Parathyroid adenoma (tissue), 2 donors: Measurements from ENCODE around the gene TTC27.

ENCODE experiments used
- H2AFZ ChIP-seq: fragments of 300-600 bp; sonication (generic); one replicate; pipeline ENCODE4 v1.7.0; 2017; ENCODE audit warnings: antibody characterized with exemption, mild to moderate bottlenecking
- H3K27ac ChIP-seq: fragments of 300-600 bp; sonication (generic); one replicate; pipeline ENCODE4 v1.7.0; 2017
- H3K27me3 ChIP-seq: fragments of 300-600 bp; sonication (generic); one replicate; pipeline ENCODE4 v1.7.0; 2017; ENCODE audit warnings: low read length; ENCODE audit not compliant: control insufficient read depth, insufficient read depth
- H3K36me3 ChIP-seq: fragments of 300-600 bp; sonication (generic); one replicate; pipeline ENCODE4 v1.7.0; 2017; ENCODE audit warnings: low read length; ENCODE audit not compliant: control insufficient read depth, insufficient read depth
- H3K4me1 ChIP-seq: fragments of 300-600 bp; sonication (generic); one replicate; pipeline ENCODE4 v1.7.0; 2017; ENCODE audit warnings: control low read depth
- H3K4me2 ChIP-seq: fragments of 300-600 bp; sonication (generic); one replicate; pipeline ENCODE4 v1.7.0; 2017; ENCODE audit warnings: low read length
- H3K4me3 ChIP-seq: fragments of 300-600 bp; sonication (generic); one replicate; pipeline ENCODE4 v1.7.0; 2017; ENCODE audit warnings: low read depth, low read length
- H3K79me2 ChIP-seq: fragments of 300-600 bp; sonication (generic); one replicate; pipeline ENCODE4 v1.7.0; 2017; ENCODE audit warnings: control low read depth
- H3K9ac ChIP-seq: fragments of 300-600 bp; sonication (generic); one replicate; pipeline ENCODE4 v1.7.0; 2017; ENCODE audit warnings: mild to moderate bottlenecking
- H3K9me3 ChIP-seq: fragments of 300-600 bp; sonication (generic); one replicate; pipeline ENCODE4 v1.7.0; 2017; ENCODE audit warnings: low read length; ENCODE audit not compliant: control insufficient read depth
- TF ChIP-seq, protein P1 (sequence below): fragments of 300-600 bp; sonication (generic); IDR thresholded peaks from one replicate; pipeline ENCODE4 v1.7.0; 2017; ENCODE audit warnings: antibody characterized with exemption, mild to moderate bottlenecking
- donor health status: primary hyperparathyroidism.

Gene TTC27

DNA sequence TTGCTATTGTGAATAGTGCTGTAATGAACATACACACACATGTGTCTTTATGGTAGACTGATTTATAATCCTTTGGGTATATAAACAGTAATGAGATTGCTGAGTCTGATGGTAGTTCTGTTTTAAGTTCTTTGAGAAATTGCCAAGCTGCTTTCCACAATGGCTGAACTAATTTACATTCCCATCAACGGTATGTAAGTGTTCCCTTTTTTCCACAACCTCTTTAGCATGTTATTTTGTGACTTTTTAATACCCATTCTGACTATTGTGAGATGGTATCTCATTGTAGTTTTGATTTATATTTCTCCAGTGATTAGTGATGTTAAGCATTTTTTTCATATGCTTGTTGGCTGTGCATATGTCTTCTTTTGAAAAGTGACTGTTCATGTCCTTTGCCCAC is 86.7 kb downstream of the TTC27 start:
- Histone ChIP-seq H3K4me2 (no peak overlapping the region), H3K9ac (no peak overlapping the region), H3K4me3 (no peak overlapping the region), H3K27ac (no peak overlapping the region), H3K27me3 (no peaks in the 10 kb centered on the region), H2AFZ (no peak overlapping the region), H3K79me2 (peaks cover 4% of the 10 kb centered on the region), H3K36me3 (no peaks in the 10 kb centered on the region), H3K9me3 (no peaks in the 10 kb centered on the region), H3K4me1 (no peaks in the 10 kb centered on the region)
- TF ChIP-seq, protein P1, sequence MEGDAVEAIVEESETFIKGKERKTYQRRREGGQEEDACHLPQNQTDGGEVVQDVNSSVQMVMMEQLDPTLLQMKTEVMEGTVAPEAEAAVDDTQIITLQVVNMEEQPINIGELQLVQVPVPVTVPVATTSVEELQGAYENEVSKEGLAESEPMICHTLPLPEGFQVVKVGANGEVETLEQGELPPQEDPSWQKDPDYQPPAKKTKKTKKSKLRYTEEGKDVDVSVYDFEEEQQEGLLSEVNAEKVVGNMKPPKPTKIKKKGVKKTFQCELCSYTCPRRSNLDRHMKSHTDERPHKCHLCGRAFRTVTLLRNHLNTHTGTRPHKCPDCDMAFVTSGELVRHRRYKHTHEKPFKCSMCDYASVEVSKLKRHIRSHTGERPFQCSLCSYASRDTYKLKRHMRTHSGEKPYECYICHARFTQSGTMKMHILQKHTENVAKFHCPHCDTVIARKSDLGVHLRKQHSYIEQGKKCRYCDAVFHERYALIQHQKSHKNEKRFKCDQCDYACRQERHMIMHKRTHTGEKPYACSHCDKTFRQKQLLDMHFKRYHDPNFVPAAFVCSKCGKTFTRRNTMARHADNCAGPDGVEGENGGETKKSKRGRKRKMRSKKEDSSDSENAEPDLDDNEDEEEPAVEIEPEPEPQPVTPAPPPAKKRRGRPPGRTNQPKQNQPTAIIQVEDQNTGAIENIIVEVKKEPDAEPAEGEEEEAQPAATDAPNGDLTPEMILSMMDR = no peak

GRCh38 chr2:32715391-32715841 is 87.6 kb downstream of the TTC27 start:
- no peak overlapping the region for H2AFZ ChIP-seq
- peaks cover 3% of the 10 kb centered on the region for H3K4me1 ChIP-seq
- H3K9ac ChIP-seq = no peak overlapping the region
- TF ChIP-seq, protein P1 = no peak
- no peaks in the 10 kb centered on the region for H3K27me3 ChIP-seq
- H3K79me2 ChIP-seq = peaks cover 4% of the 10 kb centered on the region
- no peak overlapping the region for H3K4me3 ChIP-seq
- H3K9me3 ChIP-seq = no peaks in the 10 kb centered on the region
- no peak overlapping the region for H3K27ac ChIP-seq
- H3K4me2 ChIP-seq = no peak overlapping the region
- H3K36me3 ChIP-seq = no peaks in the 10 kb centered on the region

- no peaks in the 10 kb centered on the region for H3K27me3 ChIP-seq
Observed at GRCh38 chr2:32715981-32716380, 88.1 kb downstream of the TTC27 start.

GRCh38 chr2:32716598-32716997 is 88.7 kb downstream of the TTC27 start:
- TF ChIP-seq, protein P1 = no peak
- Histone ChIP-seq H3K36me3 (no peaks in the 10 kb centered on the region), H2AFZ (no peak overlapping the region), H3K79me2 (peaks cover 4% of the 10 kb centered on the region), H3K4me3 (no peak overlapping the region), H3K4me2 (no peak overlapping the region), H3K27me3 (no peaks in the 10 kb centered on the region), H3K9me3 (no peaks in the 10 kb centered on the region), H3K9ac (no peak overlapping the region), H3K4me1 (peaks cover 3% of the 10 kb centered on the region), H3K27ac (no peak overlapping the region)

More at GRCh38 chr2:32715981-32716380, 88.1 kb downstream of the TTC27 start:
- no peaks in the 10 kb centered on the region for H3K36me3 ChIP-seq
- TF ChIP-seq, protein P1 = no peak
- H3K4me1 ChIP-seq = peaks cover 3% of the 10 kb centered on the region
- no peak overlapping the region for H3K9ac ChIP-seq
- no peak overlapping the region for H3K4me2 ChIP-seq
- no peak overlapping the region for H3K27ac ChIP-seq
- peaks cover 4% of the 10 kb centered on the region for H3K79me2 ChIP-seq
- H3K9me3 ChIP-seq = no peaks in the 10 kb centered on the region
- H3K4me3 ChIP-seq = no peak overlapping the region
- no peak overlapping the region for H2AFZ ChIP-seq

DNA sequence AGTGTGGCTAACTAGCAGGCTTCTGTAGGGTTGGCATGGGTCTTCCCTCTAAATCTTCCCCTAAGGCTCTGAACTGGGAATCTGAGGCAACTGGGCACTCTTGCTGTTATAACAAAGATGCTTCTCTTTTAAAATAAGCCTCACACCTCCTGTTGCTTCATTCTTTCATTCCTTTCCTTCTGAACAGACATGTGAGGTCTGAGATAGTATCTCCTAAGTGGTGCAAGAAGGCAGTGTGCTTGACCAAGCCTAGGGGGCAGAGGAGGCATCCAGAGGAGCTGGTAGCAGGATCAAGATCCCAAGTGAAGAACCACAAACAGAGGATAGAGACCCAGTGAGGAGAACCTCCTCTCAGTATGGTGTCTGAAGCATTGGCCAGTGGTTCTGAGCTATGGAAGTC is 90.9 kb downstream of the TTC27 start:
- Histone ChIP-seq H2AFZ (no peak overlapping the region), H3K9me3 (no peaks in the 10 kb centered on the region), H3K4me2 (no peak overlapping the region), H3K9ac (no peak overlapping the region), H3K36me3 (no peaks in the 10 kb centered on the region), H3K79me2 (peaks cover 4% of the 10 kb centered on the region), H3K27me3 (no peaks in the 10 kb centered on the region), H3K4me3 (no peak overlapping the region), H3K4me1 (peaks cover 3% of the 10 kb centered on the region), H3K27ac (no peak overlapping the region)
- TF ChIP-seq, protein P1 = no peak
